HT-29 (cell line): ENCODE measurements around the gene IFFO2. TPM values are rescaled to one million over a fixed set of nuclear protein-coding genes. Genes with fewer than 3 reads are reported as not detected.

Experiments
- small RNA-seq: library from RNA; depleted of rRNA; stranded (forward); fragments of <200 nt; gene quantifications from one replicate; pipeline ENCODE3, GENCODE V24; 2014
- total RNA-seq: library from RNA; depleted of rRNA; stranded (reverse); fragments of >200 nt; shearing (Covaris generic); gene quantifications from 2 replicates; pipeline ENCODE4 v1.2.3, GENCODE V29; 2014; rRNA removed

The IFFO2 gene
- total RNA-seq, 1 experiment from 2014 or later: 101 TPM

Small RNAs within 50 kb of the gene (small RNA-seq; reads per million reads assigned to genes)
- gene MIR1290 (not detected), gene MIR4695 (not detected)

Other genes starting within 250 kb of the IFFO2 start
- gene TAS1R2, start 97.0 kb downstream of the IFFO2 start, total RNA-seq: not detected in 2 replicates
- 60.7 and 68.0 TPM in 2 replicates for gene ALDH4A1, start 54.1 kb downstream of the IFFO2 start, total RNA-seq